Measurements from ENCODE around the gene RAB3C.

GRCh38 chr5:58670582-58670981 is 87.7 kb downstream of the RAB3C start:
- no peak for TF ChIP-seq CTCF (IDR thresholded peaks at IDR 0.05)
- no peak for TF ChIP-seq RELA (CRISPR knock-in tag; IDR thresholded peaks at IDR 0.05; ENCODE audit: borderline replicate concordance)
- TF ChIP-seq, protein P1, sequence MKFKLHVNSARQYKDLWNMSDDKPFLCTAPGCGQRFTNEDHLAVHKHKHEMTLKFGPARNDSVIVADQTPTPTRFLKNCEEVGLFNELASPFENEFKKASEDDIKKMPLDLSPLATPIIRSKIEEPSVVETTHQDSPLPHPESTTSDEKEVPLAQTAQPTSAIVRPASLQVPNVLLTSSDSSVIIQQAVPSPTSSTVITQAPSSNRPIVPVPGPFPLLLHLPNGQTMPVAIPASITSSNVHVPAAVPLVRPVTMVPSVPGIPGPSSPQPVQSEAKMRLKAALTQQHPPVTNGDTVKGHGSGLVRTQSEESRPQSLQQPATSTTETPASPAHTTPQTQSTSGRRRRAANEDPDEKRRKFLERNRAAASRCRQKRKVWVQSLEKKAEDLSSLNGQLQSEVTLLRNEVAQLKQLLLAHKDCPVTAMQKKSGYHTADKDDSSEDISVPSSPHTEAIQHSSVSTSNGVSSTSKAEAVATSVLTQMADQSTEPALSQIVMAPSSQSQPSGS (CRISPR knock-in tag; IDR thresholded peaks at IDR 0.05; ENCODE audit: borderline replicate concordance, low read depth): no peak
- no peak for TF ChIP-seq ATF1 (CRISPR knock-in tag; IDR thresholded peaks at IDR 0.05)
- TF ChIP-seq ZNF317 (CRISPR knock-in tag; IDR thresholded peaks at IDR 0.05; ENCODE audit: borderline replicate concordance, low read depth): no peak
- TF ChIP-seq, protein P2, sequence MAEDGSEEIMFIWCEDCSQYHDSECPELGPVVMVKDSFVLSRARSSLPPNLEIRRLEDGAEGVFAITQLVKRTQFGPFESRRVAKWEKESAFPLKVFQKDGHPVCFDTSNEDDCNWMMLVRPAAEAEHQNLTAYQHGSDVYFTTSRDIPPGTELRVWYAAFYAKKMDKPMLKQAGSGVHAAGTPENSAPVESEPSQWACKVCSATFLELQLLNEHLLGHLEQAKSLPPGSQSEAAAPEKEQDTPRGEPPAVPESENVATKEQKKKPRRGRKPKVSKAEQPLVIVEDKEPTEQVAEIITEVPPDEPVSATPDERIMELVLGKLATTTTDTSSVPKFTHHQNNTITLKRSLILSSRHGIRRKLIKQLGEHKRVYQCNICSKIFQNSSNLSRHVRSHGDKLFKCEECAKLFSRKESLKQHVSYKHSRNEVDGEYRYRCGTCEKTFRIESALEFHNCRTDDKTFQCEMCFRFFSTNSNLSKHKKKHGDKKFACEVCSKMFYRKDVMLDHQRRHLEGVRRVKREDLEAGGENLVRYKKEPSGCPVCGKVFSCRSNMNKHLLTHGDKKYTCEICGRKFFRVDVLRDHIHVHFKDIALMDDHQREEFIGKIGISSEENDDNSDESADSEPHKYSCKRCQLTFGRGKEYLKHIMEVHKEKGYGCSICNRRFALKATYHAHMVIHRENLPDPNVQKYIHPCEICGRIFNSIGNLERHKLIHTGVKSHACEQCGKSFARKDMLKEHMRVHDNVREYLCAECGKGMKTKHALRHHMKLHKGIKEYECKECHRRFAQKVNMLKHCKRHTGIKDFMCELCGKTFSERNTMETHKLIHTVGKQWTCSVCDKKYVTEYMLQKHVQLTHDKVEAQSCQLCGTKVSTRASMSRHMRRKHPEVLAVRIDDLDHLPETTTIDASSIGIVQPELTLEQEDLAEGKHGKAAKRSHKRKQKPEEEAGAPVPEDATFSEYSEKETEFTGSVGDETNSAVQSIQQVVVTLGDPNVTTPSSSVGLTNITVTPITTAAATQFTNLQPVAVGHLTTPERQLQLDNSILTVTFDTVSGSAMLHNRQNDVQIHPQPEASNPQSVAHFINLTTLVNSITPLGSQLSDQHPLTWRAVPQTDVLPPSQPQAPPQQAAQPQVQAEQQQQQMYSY (CRISPR knock-in tag; IDR thresholded peaks at IDR 0.05): no peak
- no peak for TF ChIP-seq CREB1 (CRISPR knock-in tag; IDR thresholded peaks at IDR 0.05)
- TF ChIP-seq FOXP4 (CRISPR knock-in tag; IDR thresholded peaks at IDR 0.05): no peak
- no peak for TF ChIP-seq ZNF423 (CRISPR knock-in tag; IDR thresholded peaks at IDR 0.05)
